Measurements from ENCODE around the gene ARHGEF28.

Gene ARHGEF28

GRCh38 chr5:73749485-73750270, 123.7 kb downstream of the ARHGEF28 start:
- no peaks in the 10 kb centered on the region for H3K4me1 ChIP-seq (ENCODE audit: insufficient read depth, insufficient read length)
- H3K27me3 ChIP-seq (ENCODE audit: insufficient read depth, insufficient read length) = no peaks in the 10 kb centered on the region
- no peak for TF ChIP-seq YY1 (IDR thresholded peaks at IDR 0.05; ENCODE audit: insufficient read depth, insufficient read length)
- TF ChIP-seq SUZ12 (IDR thresholded peaks at IDR 0.05; ENCODE audit: extremely low read depth, insufficient read depth, insufficient read length) = no peak
- no peak for TF ChIP-seq ZNF274 (IDR thresholded peaks at IDR 0.05; ENCODE audit: low read depth, low read length)

GRCh38 chr5:73751254-73751914, 125.4 kb downstream of the ARHGEF28 start:
- no peaks in the 10 kb centered on the region for H3K9me3 ChIP-seq (ENCODE audit: insufficient read depth, low read length)
- TF ChIP-seq ZNF274 (IDR thresholded peaks at IDR 0.05; ENCODE audit: low read depth, low read length) (no peak), SUZ12 (IDR thresholded peaks at IDR 0.05; ENCODE audit: extremely low read depth, insufficient read depth, insufficient read length) (no peak), YY1 (IDR thresholded peaks at IDR 0.05; ENCODE audit: insufficient read depth, insufficient read length) (no peak)
- H3K9ac ChIP-seq (ENCODE audit: insufficient read length, low read depth) = no peak overlapping the region
- no peaks in the 10 kb centered on the region for H3K4me1 ChIP-seq (ENCODE audit: insufficient read depth, insufficient read length)
- no peaks in the 10 kb centered on the region for H3K36me3 ChIP-seq (ENCODE audit: insufficient read depth, insufficient read length, low read length)
- DNase-seq (ENCODE audit: low read depth, low spot score) = no peak
- H3K27me3 ChIP-seq (ENCODE audit: insufficient read depth, insufficient read length) = no peaks in the 10 kb centered on the region
- H3K4me3 ChIP-seq (ENCODE audit: insufficient read length, low read depth) = no peak overlapping the region

More at GRCh38 chr5:73749485-73750270, 123.7 kb downstream of the ARHGEF28 start:
- Histone ChIP-seq H3K9ac (ENCODE audit: insufficient read length, low read depth) (no peak overlapping the region), H3K4me3 (ENCODE audit: insufficient read length, low read depth) (no peak overlapping the region), H3K9me3 (ENCODE audit: insufficient read depth, low read length) (no peaks in the 10 kb centered on the region), H3K36me3 (ENCODE audit: insufficient read depth, insufficient read length, low read length) (no peaks in the 10 kb centered on the region)
- no peak for DNase-seq (ENCODE audit: low read depth, low spot score)

- TF ChIP-seq SUZ12 (IDR thresholded peaks at IDR 0.05; ENCODE audit: extremely low read depth, insufficient read depth, insufficient read length) (no peak), ZNF274 (IDR thresholded peaks at IDR 0.05; ENCODE audit: low read depth, low read length) (no peak), YY1 (IDR thresholded peaks at IDR 0.05; ENCODE audit: insufficient read depth, insufficient read length) (no peak)
- Histone ChIP-seq H3K4me1 (ENCODE audit: insufficient read depth, insufficient read length) (no peaks in the 10 kb centered on the region), H3K27me3 (ENCODE audit: insufficient read depth, insufficient read length) (no peaks in the 10 kb centered on the region), H3K4me3 (ENCODE audit: insufficient read length, low read depth) (no peak overlapping the region), H3K9ac (ENCODE audit: insufficient read length, low read depth) (no peak overlapping the region), H3K36me3 (ENCODE audit: insufficient read depth, insufficient read length, low read length) (no peaks in the 10 kb centered on the region), H3K9me3 (ENCODE audit: insufficient read depth, low read length) (no peaks in the 10 kb centered on the region)
- DNase-seq (ENCODE audit: low read depth, low spot score) = no peak
Measured at GRCh38 chr5:73754254-73754653, 128.3 kb downstream of the ARHGEF28 start.

- no peak for TF ChIP-seq YY1 (IDR thresholded peaks at IDR 0.05; ENCODE audit: insufficient read depth, insufficient read length)
- no peak for TF ChIP-seq SUZ12 (IDR thresholded peaks at IDR 0.05; ENCODE audit: extremely low read depth, insufficient read depth, insufficient read length)
- TF ChIP-seq ZNF274 (IDR thresholded peaks at IDR 0.05; ENCODE audit: low read depth, low read length) = no peak
- no peak overlapping the region for H3K9ac ChIP-seq (ENCODE audit: insufficient read length, low read depth)
- no peaks in the 10 kb centered on the region for H3K4me1 ChIP-seq (ENCODE audit: insufficient read depth, insufficient read length)
- no peaks in the 10 kb centered on the region for H3K36me3 ChIP-seq (ENCODE audit: insufficient read depth, insufficient read length, low read length)
- no peak overlapping the region for H3K4me3 ChIP-seq (ENCODE audit: insufficient read length, low read depth)
- no peaks in the 10 kb centered on the region for H3K27me3 ChIP-seq (ENCODE audit: insufficient read depth, insufficient read length)
- DNase-seq (ENCODE audit: low read depth, low spot score) = no peak
- no peaks in the 10 kb centered on the region for H3K9me3 ChIP-seq (ENCODE audit: insufficient read depth, low read length)
Measured at GRCh38 chr5:73757416-73757815, 131.4 kb downstream of the ARHGEF28 start.

- TF ChIP-seq ZNF274 (IDR thresholded peaks at IDR 0.05; ENCODE audit: low read depth, low read length) (no peak), YY1 (IDR thresholded peaks at IDR 0.05; ENCODE audit: insufficient read depth, insufficient read length) (no peak), SUZ12 (IDR thresholded peaks at IDR 0.05; ENCODE audit: extremely low read depth, insufficient read depth, insufficient read length) (no peak)
- no peak for DNase-seq (ENCODE audit: low read depth, low spot score)
Measured at GRCh38 chr5:73759771-73760170, 133.8 kb downstream of the ARHGEF28 start.

GRCh38 chr5:73763300-73764032, 137.5 kb downstream of the ARHGEF28 start:
- no peak for DNase-seq (ENCODE audit: low read depth, low spot score)
- H3K9me3 ChIP-seq (ENCODE audit: insufficient read depth, low read length) = peaks cover 15% of the 10 kb centered on the region
- TF ChIP-seq SUZ12 (IDR thresholded peaks at IDR 0.05; ENCODE audit: extremely low read depth, insufficient read depth, insufficient read length) = no peak
- no peak for TF ChIP-seq YY1 (IDR thresholded peaks at IDR 0.05; ENCODE audit: insufficient read depth, insufficient read length)
- TF ChIP-seq ZNF274 (IDR thresholded peaks at IDR 0.05; ENCODE audit: low read depth, low read length) = no peak
- H3K27me3 ChIP-seq (ENCODE audit: insufficient read depth, insufficient read length) = no peaks in the 10 kb centered on the region
- no peak overlapping the region for H3K4me3 ChIP-seq (ENCODE audit: insufficient read length, low read depth)
- H3K4me1 ChIP-seq (ENCODE audit: insufficient read depth, insufficient read length) = no peaks in the 10 kb centered on the region
- H3K9ac ChIP-seq (ENCODE audit: insufficient read length, low read depth) = no peak overlapping the region
- H3K36me3 ChIP-seq (ENCODE audit: insufficient read depth, insufficient read length, low read length) = no peaks in the 10 kb centered on the region

More at GRCh38 chr5:73759771-73760170, 133.8 kb downstream of the ARHGEF28 start:
- Histone ChIP-seq H3K4me1 (ENCODE audit: insufficient read depth, insufficient read length) (no peaks in the 10 kb centered on the region), H3K9ac (ENCODE audit: insufficient read length, low read depth) (no peak overlapping the region), H3K36me3 (ENCODE audit: insufficient read depth, insufficient read length, low read length) (no peaks in the 10 kb centered on the region), H3K4me3 (ENCODE audit: insufficient read length, low read depth) (no peak overlapping the region), H3K9me3 (ENCODE audit: insufficient read depth, low read length) (no peaks in the 10 kb centered on the region), H3K27me3 (ENCODE audit: insufficient read depth, insufficient read length) (no peaks in the 10 kb centered on the region)
